ENCODE results near the gene VPS52.

The VPS52 gene

DNA sequence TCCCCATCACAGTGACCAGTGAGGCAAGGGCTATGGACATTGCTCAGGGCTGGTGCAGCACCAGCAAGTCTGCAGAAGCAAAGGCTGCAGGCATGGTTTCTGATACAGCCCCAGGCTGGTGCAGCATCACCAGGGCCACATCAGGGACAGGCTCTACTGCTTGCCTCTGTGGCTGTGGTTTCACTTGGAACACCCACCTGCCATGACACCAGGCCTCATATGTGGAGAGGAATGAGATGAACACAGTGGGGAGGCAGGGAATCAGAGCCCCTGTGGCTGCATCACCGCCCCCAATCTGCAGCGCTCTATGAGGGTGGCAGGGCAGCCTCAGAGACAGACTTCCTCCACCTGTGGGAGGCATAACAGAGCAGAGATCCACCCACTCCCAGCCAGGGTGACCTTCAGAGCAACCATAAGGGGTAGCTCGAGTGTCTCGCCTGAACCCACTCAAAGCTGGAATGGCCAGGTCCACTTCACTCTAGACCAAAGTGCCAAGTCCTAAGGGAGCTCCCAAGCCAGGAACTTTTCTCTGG, 55.5 kb downstream of the VPS52 start:
- no peak for TF ChIP-seq ZFX (IDR thresholded peaks at IDR 0.05)
- TF ChIP-seq, protein P1, sequence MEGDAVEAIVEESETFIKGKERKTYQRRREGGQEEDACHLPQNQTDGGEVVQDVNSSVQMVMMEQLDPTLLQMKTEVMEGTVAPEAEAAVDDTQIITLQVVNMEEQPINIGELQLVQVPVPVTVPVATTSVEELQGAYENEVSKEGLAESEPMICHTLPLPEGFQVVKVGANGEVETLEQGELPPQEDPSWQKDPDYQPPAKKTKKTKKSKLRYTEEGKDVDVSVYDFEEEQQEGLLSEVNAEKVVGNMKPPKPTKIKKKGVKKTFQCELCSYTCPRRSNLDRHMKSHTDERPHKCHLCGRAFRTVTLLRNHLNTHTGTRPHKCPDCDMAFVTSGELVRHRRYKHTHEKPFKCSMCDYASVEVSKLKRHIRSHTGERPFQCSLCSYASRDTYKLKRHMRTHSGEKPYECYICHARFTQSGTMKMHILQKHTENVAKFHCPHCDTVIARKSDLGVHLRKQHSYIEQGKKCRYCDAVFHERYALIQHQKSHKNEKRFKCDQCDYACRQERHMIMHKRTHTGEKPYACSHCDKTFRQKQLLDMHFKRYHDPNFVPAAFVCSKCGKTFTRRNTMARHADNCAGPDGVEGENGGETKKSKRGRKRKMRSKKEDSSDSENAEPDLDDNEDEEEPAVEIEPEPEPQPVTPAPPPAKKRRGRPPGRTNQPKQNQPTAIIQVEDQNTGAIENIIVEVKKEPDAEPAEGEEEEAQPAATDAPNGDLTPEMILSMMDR (conservative IDR thresholded peaks at IDR 0.05) = no peak
- no peak overlapping the region for H3K27ac ChIP-seq

DNA sequence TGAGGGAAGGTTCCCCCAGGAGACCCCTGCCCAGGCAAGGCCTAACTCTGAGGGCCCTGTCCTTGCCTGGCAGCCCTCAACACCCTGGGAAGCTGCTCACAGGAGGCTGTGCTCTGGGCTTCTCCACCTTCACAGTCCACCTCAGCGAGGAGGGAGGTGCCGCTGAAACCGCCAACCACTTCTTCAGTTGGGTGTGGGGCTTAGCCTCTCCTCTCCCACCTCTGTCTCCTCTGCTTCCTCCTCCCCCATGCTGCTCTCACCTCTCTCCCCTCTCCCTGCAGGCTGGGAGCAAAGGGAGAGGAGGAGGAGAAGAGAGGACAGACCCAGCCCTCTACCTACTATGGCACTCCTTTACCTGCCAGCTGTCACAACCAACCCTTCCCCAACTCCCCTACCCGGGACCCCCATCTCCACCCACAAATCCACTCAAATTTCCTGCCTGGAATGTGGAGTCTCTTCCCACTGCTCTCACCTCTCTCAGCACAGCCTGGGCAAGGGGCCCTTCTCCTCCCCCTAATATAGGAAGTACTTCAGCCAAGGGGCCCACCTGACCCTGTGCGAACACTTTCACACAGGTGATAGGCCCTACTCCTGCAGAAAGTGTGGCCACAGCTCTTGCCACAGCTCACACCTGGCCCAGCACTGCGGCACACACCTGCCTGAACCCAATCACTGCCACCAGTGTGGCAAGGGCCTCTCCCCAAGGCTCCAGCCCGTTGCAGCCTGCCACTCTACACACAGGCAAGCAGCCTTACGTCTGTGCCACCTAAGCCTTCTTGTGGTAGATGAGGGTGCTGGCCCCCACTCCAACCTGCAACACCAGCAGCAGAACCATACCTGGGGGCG, 56.2 kb downstream of the VPS52 start:
- no peak overlapping the region for H3K27ac ChIP-seq
- TF ChIP-seq ZFX (IDR thresholded peaks at IDR 0.05) = no peak
- TF ChIP-seq, protein P1 (conservative IDR thresholded peaks at IDR 0.05) = no peak

DNA sequence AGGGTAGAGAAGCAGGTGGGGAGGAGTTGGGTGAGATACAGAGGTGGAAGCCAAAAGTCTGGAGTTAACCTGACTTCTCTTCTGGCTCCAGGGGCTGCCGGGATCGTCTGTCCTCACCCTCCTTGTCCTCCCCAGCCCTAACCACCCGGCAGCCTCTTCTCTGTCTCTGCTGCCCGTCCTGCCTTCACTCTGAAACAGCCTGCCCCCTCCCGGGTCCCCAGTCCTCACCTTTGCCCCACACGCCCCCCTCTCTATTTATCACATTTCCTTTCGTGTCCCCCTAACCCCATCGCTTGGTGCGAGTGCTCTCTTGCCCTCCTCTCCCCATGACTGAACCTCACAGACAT, 57.7 kb downstream of the VPS52 start:
- H3K27ac ChIP-seq = no peak overlapping the region
- TF ChIP-seq ZFX (IDR thresholded peaks at IDR 0.05) = no peak
- TF ChIP-seq, protein P1 (conservative IDR thresholded peaks at IDR 0.05) = no peak

DNA sequence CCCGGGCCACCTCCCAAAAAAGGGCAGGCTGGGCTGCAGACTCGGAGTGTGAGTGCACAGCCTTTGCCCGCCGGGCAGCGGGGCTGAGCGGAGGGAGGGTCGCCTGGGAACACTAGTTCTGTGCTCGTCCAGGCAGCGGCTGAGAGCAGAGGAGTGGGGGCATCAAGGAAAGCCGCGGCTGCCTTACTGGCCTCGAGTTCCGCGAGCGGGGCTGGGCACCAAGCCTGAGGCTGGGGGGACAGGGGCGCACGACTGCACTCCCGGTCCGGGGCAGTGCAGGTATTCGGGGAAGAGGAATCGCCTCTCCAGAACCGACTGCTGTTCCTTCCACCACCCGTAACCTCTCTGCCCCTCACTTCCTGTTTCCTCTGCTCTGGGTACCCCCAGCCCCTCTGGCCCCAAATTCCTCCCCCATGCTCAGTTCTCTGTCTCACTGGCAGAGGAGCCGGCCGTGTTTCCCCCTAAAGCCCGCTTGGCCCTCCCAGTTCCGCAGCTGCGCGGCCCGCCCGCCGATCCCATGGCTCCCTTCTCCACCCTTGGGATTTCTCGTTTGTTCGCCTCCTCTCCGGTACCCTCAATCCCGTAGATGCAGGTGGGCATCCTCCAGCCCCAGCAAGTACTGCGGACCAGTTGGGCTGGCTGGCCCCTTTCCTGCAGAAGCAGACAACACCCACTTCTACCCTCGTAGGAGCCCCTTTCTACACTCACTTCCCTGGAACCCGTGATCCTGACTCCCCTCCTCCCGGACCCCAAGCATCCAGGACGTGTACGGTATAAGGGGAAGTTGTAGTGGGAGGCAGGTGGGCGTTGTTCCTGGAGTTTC, 58.3 kb downstream of the VPS52 start:
- no peak overlapping the region for H3K27ac ChIP-seq
- no peak for TF ChIP-seq ZFX (IDR thresholded peaks at IDR 0.05)
- TF ChIP-seq, protein P1 (conservative IDR thresholded peaks at IDR 0.05) = no peak

DNA sequence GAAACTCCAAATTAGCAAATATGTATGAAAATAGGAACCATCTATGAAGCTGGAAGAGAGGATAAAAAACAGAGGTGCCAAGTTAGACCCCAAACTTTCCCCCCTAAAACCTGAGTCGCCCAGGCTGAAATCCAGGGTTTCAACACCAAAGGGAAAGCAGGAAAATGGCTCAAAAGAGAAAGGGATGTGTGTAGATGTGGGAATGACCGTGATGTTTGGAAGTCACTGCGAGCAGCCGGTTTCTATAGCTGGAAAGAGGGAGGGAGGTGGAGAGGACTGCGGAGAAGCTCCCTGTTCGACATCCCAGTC, 58.9 kb downstream of the VPS52 start:
- no peak overlapping the region for H3K27ac ChIP-seq
- no peak for TF ChIP-seq ZFX (IDR thresholded peaks at IDR 0.05)
- TF ChIP-seq, protein P1 (conservative IDR thresholded peaks at IDR 0.05) = no peak

DNA sequence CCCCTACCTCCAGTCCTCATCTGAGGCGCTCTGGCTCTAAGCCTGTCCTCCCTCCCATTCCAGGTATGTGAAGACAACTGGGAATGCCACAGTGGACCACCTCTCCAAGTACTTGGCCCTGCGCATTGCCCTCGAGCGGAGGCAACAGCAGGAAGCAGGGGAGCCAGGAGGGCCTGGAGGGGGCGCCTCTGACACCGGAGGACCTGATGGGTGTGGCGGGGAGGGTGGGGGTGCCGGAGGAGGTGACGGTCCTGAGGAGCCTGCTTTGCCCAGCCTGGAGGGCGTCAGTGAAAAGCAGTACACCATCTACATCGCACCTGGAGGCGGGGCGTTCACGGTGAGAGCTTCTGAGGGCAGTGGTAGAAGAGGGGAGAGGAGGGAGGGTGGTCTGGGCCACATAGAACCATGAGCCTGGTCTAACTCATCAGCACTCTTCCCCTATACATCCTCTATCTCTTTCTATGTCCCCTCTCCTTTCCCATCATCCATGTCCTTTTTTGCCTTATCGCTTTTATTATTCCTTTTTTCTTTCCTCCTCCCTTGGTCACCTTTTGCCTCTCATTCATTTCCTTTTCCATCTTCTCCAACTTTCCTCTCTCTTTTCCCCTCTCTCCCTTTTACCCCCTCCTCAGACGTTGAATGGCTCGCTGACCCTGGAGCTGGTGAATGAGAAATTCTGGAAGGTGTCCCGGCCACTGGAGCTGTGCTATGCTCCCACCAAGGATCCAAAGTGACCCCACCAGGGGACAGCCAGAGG, 59.8 kb downstream of the VPS52 start:
- no peak overlapping the region for H3K27ac ChIP-seq
- TF ChIP-seq ZFX (IDR thresholded peaks at IDR 0.05) = no peak
- TF ChIP-seq, protein P1 (conservative IDR thresholded peaks at IDR 0.05) = no peak

Data from C4-2B (cell line).